ENCODE results near the gene XNDC1N.
"Not testable (repeated sequence)": the region's sequence is repeated elsewhere in the genome, so short reads cannot be mapped to it uniquely, and the experiment has no call there.

Gene XNDC1N

DNA sequence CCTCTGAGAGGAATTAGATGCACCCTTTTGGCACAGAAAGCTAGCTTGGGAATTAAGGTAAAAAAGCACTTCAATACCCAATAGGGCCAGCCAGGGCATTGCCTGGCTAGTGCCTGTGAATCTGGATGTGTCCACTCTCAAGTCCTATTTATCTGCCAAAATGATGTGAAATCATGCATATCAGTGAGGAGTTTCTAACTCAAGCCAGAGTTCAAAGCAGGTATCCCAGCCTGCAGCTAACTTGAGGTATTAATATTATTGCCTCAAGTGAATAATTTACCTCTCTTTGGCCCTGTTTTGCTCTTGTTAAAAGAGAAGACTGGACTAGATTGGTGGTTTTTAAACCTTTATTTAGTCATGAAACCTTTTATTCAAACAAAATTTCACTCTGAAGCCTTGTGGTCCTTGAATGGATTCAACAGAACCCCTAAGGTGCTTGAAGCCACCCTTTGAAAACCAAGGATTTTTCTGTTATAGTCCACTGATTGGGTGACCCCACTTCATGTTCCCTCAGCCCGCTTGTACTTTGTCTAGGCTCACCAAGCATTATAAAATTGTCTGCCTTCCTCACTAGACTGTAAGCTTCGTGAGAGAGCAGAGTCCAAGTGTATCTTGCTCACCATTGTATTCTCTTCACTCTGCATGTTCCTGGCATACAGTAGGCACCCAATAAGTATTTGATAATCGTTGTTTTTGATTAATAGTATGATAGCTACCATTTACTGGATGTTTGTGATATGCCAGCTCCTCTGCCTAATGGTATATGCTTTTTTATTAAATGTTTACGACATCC is 4.9 kb upstream of the XNDC1N start:
- no peak for DNase-seq (ENCODE audit: low read depth in 2 of 2)

DNA sequence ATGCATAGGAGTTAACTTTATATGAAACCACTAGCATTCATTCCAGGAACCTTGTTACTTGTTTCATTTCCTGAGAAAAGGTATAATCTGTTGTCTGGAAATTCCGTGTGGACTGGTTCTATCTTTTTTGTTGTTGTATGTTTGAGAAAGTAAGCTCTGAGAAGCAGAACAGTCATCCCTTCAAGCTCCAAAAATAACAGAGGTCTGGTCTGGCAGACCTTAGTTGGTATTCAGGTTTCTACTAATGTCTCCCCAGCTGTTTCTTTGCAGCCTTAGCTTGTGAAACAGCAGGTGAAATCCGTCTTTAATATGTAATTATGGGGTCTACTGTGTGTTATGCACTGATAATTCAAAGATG is 2.8 kb upstream of the XNDC1N start:
- DNase-seq (ENCODE audit: low read depth in 2 of 2) = no peak

DNA sequence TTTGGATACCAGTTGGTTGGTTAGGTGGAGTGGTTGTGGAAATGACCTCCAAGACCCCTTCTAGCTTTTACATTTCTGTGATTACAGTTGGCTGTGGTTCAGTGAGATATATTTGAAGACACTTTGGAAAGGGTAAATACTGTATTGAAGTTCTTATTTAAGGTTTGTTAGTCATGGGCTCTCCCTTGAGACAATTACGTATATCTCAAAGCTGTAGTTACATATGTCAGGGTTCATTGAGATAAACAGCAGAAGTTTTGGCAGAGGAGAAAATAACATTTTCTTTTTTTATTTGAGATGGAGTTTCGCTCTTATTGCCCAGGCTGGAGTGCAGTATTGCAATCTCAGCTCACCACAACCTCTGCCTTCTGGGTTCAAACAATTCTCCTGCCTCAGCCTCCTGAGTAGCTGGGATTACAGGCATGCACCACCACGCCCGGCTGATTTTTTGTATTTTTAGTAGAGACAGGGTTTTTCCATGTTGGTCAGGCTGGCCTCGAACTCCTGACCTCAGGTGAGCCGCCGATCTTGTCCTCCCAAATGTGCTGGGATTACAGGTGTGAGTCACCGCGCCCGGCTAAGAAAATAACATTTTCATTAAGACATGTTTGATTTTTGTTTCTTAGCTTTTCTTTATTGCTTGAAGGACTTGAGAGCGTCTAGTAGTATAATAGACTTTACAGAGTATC is 2.3 kb upstream of the XNDC1N start:
- DNase-seq (ENCODE audit: low read depth in 2 of 2) = no peak

DNA sequence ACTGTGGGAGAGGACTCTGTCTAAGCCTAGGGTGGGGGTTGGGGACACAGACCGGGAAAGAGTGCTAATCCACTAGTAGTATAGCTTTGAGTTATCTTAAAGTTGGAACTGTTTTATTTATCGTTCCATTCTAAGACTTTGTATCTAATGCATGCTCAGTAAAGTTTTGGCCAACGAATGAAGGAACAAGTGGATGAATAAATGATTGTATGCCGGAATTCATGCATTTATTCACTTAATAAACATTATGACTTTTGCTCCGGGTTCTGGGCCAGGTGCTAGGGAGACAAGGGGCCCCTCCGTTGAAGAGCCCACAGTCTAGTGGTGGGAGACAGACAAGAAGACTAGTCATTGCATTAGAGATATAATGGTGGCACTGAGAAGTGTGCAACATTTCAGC is 1.1 kb upstream of the XNDC1N start:
- DNase-seq (ENCODE audit: low read depth in 2 of 2) = no peak

DNA sequence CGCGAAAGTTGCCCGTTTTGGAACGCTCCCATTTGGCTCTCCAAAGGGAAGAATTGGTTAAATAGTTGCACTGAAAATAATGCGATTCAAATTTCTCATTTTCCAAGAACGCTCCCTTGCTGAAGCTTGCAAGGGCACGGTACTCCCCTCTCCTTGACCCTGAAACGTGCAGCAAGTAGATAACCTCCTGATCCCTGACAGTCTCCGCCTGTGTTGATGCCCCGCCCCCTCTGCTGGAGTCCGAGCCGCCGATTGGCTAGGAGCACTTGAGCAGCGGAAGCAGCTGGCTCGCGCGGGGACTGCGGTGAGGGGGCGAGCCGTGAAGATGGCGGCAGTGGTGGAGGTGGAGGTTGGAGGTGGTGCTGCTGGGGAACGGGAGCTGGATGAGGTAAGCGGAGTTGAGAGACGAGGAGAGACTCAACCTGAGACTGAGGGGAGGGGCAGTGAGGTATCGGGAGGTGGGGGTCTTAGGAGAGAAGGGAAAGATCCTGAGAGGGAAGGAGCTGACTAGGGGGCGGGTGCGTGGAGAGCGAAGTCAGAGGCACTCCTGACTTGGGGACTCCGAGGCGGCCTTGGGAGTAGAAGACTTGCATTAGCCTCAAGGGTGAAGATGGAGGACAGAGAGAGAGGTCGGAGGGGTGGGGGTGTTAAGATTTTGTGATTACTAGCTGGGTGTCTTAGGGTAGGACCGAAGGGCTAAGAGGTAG is 496 bp upstream of the XNDC1N start, which contains the start of gene RNF121:
RNF121 (plus strand) TSS at position 310 of the 707 bp plus-strand sequence; CDS start at position 326, 16 bp downstream.
- DNase-seq (ENCODE audit: low read depth in 2 of 2) = peak; percentile 89

DNA sequence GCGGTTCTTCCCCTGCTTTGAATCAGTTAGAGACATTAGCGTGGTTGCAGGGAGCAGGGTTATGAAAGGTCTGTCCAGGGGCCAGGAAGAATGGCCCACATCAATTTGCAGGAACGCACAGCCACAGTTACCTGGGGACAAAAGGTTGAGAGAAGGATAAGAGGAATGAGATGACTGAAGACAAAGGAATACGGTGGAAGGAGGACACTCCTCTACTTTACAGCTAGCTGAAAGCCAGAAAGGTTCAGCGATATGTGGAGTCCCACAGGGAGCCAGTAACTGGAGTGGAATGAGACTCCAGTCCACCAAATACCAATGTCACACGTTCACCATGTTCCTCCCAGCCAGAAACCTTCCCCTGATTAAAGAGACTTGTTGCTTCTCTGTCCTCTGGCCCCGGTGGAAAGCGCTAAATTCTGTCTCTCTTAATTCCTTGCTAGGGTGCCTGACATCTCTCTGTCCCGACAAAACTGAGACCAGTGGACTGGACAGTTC is 10.7 kb downstream of the XNDC1N start:
- DNase-seq (ENCODE audit: low read depth in 2 of 2) = no peak

DNA sequence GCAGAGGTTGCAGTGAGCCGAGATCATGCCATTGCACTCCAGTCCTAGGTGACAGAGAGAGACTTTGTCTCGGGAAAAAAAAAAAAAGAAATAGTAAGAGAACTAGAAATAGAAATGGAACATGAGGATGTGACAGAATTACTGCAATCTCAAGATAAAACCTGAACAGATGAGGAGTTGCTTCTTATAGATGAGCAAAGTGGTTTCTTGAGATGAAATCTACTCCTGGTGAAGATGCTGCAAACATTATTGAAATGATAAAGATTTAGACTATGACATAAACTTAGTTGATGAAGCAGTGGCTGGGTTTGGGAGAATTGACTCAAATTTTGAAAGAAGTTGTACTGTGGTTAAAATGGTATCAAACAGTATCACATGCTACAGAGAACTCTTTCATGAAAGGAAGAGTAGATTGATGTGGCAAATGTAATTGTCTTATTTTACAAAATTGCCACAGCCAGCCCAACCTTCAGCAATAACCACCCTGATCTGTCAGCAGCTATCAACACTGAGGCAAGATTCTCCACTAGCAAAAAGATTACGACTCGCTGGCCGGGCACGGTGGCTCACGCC is 13.7 kb downstream of the XNDC1N start:
- no peak for DNase-seq (ENCODE audit: low read depth in 2 of 2)

DNA sequence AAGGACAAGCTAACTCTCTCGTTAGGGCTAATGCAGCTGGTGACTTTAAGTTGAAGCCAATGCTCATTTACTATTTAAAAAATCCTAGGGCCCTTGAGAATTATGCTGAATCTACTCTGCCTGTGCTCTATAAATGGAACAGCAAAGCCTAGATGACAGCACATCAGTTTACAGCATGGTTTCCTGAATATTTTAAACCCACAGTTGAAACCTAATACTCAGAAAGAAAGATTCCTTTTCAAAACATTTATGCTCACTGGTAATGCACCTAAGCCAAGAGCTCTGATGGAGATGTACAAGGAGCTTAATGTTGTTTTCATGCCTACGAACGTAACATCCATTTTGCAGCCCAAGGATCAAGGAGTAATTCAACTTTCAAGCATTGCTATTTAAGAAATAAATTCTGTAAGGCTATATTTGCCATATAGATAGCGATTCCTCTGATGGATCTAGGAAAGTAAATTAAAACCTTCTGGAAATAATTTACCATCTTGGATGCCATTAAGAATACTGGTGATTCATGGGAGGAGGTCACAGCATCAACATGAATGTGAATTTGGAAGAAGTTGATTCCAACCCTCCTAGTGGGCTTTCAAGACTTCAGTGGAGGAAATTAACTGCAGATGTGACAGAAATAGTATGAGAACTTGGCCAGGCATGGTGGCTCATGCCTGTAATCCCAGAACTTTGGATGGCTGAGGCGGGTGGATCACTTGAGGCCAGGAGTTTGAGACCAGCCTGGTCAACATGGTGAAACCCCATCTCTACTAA is 14.5 kb downstream of the XNDC1N start:
- DNase-seq (ENCODE audit: low read depth in 2 of 2) = peak; percentile 89

DNA sequence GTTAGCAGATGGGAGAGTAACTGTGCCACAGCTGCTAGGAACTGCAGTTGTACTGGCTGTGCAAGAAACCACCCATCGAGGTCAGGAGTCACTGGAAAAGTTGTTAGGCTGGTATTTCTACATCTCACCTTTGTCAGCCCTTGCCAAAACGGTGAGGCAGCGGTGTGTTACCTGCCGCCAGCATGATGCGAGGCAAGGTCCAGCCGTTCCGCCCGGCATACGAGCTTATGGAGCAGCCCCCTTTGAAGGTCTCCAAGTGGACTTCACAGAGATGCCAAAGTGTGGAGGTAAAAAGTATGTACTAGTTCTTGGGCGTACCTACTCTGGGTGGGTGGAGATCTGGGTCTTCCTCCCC is 16.4 kb downstream of the XNDC1N start:
- not testable (repeated sequence) for DNase-seq (ENCODE audit: low read depth in 2 of 2)

DNA sequence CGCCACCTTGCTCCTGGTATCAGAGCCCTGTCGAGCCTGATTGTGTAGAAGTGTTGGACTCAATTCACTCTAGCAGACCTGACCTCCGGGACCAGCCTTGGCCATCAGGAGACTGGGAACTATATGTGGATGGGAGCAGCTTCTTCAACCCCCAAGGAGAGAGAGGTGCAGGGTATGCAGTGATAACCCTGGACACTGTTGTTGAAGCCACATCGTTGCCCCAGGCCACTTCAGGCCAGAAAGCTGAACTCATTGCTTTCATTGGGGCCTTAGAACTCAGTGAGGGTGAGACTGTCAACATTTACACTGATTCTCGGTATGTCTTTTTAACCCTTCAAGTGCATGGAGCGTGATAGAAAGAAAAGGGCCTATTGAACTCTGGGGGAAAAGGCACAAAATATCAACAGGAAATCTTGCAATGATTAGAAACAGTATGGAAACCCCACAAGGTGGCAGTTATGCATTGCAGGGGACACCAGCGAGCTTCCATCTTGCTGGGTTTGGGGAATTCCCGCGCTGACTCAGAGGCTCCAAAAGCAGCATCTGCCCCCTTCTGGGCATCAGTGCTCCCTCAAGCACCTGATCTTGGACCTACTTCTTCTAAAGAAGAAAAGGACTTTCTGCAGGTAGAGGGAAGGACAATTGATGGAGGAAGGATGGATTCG is 16.9 kb downstream of the XNDC1N start:
- DNase-seq (ENCODE audit: low read depth in 2 of 2) = not testable (repeated sequence)

DNA sequence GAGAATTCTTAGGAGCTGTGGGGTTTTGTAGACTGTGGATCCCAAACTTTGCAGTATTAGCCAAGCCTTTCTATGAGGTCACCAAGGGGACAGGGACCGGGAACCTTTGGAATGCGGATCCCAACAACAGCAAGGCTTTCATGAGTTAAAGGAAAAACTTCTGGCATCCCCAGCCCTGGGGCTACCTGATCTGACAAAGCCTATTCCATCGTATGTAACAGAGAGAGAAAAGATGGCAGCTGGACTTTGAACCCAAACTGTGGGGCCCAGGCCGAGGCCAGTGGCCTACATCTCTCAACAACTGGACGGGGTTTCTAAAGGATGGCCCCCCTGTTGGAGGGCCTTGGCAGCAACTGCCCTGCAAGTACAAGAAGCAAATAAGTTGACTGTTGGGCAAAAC is 17.6 kb downstream of the XNDC1N start:
- DNase-seq (ENCODE audit: low read depth in 2 of 2) = not testable (repeated sequence)

DNA sequence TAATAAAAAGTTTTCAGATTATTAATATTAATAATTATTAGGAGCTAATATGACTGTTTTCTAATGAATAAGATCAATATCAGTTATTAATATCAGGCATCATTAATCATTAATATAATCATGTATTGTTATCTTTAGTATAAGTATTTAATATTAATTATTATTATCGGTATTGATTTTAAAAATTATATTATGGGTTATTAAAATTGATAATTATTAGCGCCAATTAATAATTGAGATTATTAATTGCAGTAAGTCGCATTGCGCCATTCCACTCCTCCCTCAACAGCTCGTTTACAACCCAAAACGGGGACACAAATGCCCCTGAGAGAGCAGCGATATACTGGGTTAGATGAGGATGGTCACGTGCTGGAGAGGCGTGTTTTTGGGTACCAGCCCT is 20.2 kb downstream of the XNDC1N start:
- no peak for DNase-seq (ENCODE audit: low read depth in 2 of 2)

DNA sequence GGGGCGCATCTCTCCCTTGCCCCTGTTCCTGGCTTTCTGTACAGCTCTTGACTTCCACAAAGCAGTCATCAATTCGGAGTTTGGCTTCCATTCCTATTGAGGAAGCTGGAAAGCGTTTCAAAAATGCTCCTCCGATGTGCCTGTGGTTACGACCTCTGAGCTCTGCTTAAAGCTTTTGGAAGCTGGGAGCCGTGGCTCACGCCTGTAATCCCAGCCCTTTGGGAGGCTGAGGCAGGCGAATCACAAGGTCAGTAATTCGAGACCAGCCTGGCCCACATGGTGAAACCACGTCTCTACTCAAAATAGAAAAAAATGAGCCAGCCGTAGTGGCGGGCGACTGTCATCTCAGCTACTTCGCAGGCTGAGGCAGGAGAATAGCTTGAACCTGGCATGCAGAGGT is 27.3 kb downstream of the XNDC1N start:
- peak; percentile 65 to 69 for DNase-seq (ENCODE audit: low read depth in 2 of 2)

DNA sequence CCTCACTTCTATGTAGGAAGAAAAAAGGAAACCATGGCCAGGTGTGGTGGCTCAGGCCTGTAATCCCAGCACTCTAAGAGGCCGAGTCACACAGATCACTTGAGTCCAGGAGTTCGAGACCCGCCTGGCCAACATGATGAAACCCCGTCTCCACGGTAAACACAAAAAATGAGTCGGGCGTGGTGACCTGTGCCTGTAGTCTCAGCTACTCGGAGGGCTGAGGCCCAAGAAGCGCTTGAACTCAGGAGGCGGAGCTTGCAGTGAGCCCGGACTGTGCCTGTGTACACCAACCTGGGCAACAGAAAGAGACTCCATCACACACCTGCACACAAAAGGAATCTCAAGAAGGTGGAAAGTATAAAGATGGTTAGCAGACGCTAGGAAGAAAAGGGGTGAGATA is 32.4 kb downstream of the XNDC1N start:
- DNase-seq (ENCODE audit: low read depth in 2 of 2) = no peak

DNA sequence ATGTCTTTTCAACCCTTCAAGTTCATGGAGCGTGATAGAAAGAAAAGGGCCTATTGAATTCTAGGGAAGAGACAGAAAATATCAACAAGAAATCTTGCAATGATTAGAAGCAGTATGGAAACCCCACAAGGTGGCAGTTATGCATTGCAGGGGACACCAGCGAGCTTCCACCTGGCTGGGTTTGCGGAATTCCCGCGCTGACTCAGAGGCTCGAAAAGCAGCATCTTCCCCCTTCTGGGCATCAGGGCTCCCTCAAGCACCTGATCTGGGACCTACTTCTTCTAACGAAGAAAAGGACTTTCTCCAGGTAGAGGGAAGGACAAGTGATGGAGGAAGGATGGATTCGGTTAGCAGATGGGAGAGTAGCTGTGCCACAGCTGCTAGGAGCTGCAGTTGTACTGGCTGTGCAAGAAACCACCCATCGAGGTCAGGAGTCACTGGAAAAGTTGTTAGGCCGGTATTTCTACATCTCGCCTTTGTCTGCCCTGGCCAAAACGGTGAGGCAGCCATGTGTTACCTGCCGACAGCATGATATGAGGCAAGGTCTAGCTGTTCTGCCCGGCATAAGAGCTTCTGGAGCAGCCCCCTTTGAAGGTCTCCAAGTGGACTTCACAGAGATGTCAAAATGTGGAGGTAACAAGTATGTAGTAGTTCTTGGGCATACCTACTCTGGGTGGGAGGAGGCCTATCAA is 39.1 kb downstream of the XNDC1N start:
- not testable (repeated sequence) for DNase-seq (ENCODE audit: low read depth in 2 of 2)

DNA sequence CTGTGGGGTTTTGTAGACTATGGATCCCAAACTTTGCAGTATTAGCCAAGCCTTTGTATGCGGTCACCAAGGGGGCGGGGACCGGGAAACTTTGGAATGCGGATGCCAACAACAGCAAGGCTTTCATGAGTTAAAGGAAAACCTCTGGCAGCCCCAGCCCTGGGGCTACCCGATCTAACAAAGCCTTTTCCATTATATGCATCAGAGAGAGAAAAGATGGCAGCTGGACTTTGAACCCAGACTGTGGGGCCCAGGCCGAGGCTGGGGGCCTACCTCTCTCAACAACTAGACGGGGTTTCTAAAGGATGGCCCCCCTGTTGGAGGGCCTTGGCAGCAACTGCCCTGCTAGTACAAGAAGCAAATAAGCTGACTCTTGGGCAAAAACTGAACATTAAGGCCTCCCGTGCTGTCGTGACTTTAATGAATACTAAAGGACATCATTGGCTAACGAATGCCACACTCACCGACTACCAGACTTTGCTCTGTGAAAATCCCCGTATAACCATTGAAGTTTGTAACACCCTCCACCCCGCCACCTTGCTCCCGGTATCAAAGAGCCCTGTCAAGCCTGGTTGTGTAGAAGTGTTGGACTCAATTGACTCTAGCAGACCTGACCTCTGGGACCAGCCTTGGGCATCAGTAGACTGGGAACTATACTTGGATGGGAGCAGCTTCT is 39.9 kb downstream of the XNDC1N start:
- not testable (repeated sequence) for DNase-seq (ENCODE audit: low read depth in 2 of 2)

DNA sequence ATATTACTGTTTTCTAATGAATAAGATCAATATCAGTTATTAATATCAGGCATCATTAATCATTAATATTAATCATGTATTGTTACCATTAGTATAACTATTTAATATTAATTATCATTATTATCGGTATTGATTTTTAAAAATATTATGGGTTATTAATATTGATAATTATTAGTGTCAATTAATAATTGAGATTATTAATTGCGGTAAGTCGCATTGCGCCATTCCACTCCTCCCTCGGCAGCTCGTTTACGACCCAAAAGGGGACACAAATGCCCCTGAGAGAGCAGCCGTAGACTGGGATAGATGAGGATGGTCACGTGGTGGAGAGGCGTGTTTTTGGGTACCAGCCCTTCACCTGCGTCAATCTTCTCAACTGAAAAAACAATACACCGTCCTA is 42.6 kb downstream of the XNDC1N start:
- not testable (repeated sequence) for DNase-seq (ENCODE audit: low read depth in 2 of 2)

Measured in fibroblast of skin of left quadriceps (primary cell).